Neural cell (in vitro differentiated cells): ENCODE results near the gene POU2F3.

Experiments used
- CTCF ChIP-seq: fragments of 450-650 bp; IDR thresholded peaks from 2 replicates; pipeline ENCODE4 v1.5.1; 2014; ENCODE audit warnings: antibody characterized with exemption, mild to moderate bottlenecking, moderate library complexity; ENCODE audit not compliant: poor library complexity, severe bottlenecking
- EP300 ChIP-seq: fragments of 450-650 bp; conservative IDR thresholded peaks from 2 replicates; pipeline ENCODE4 v1.6.1; 2014; ENCODE audit warnings: antibody characterized with exemption, mild to moderate bottlenecking, moderate library complexity; ENCODE audit not compliant: poor library complexity, severe bottlenecking
- EZH2 ChIP-seq: fragments of 200-600, 300-800 bp; shearing (Covaris generic), sonication (generic); IDR thresholded peaks from 2 replicates; pipeline ENCODE4 v1.6.1; 2014; ENCODE audit warnings: antibody characterized with exemption, low read length, borderline replicate concordance, mild to moderate bottlenecking; ENCODE audit not compliant: insufficient read depth, poor library complexity, severe bottlenecking
- REST ChIP-seq: IDR thresholded peaks from 2 replicates; pipeline ENCODE4 v1.6.1; 2012; ENCODE audit warnings: borderline replicate concordance
- TAF1 ChIP-seq: IDR thresholded peaks from 2 replicates; pipeline ENCODE4 v1.6.1; 2012; ENCODE audit warnings: low read depth

GRCh38 chr11:120256178-120256577 is 16.2 kb downstream of the POU2F3 start:
- TF ChIP-seq CTCF (no peak), EP300 (no peak), TAF1 (no peak), REST (no peak), EZH2 (no peak)
